DMS79 treated with DMSO at 0.1 percent for 48 hours (cell line): Measurements from ENCODE around the gene DCUN1D1.

Experiments used
- DNase-seq: peaks from one replicate; lab custom pipeline; 2025; lab: John Stamatoyannopoulos, UW

DCUN1D1 gene

GRCh38 chr3:182936239-182936917 is 44.0 kb downstream of the DCUN1D1 start:
- no peak for DNase-seq

- DNase-seq, result no peak
Measured at GRCh38 chr3:182935803-182936202, 44.5 kb downstream of the DCUN1D1 start.

GRCh38 chr3:182925944-182926337 is 54.4 kb downstream of the DCUN1D1 start:
- no peak for DNase-seq

GRCh38 chr3:182925330-182925943 is 54.9 kb downstream of the DCUN1D1 start:
- no peak for DNase-seq

GRCh38 chr3:182921665-182922355 is 58.5 kb downstream of the DCUN1D1 start:
- no peak for DNase-seq

- no peak for DNase-seq
Measured at GRCh38 chr3:182920515-182921084, 59.7 kb downstream of the DCUN1D1 start.

- no peak for DNase-seq
Measured at GRCh38 chr3:182919866-182920357, 60.4 kb downstream of the DCUN1D1 start.

- DNase-seq, result no peak
Measured at GRCh38 chr3:182917134-182917533, 63.2 kb downstream of the DCUN1D1 start.

- no peak for DNase-seq
Measured at GRCh38 chr3:182914341-182914740, 66.0 kb downstream of the DCUN1D1 start.

GRCh38 chr3:182913889-182914288 is 66.4 kb downstream of the DCUN1D1 start:
- peak; percentile 11 for DNase-seq

GRCh38 chr3:182912474-182912873 is 67.9 kb downstream of the DCUN1D1 start:
- no peak for DNase-seq

GRCh38 chr3:182911782-182912111 is 68.6 kb downstream of the DCUN1D1 start:
- DNase-seq, result no peak

GRCh38 chr3:182910936-182911781 is 69.2 kb downstream of the DCUN1D1 start:
- no peak for DNase-seq

GRCh38 chr3:182909318-182910040 is 70.9 kb downstream of the DCUN1D1 start:
- DNase-seq, result peak; percentile 8

- DNase-seq, result no peak
Measured at GRCh38 chr3:182908471-182908870, 71.9 kb downstream of the DCUN1D1 start.

- DNase-seq, result no peak
Measured at GRCh38 chr3:182906036-182906435, 74.3 kb downstream of the DCUN1D1 start.

GRCh38 chr3:182905623-182906022 is 74.7 kb downstream of the DCUN1D1 start:
- no peak for DNase-seq

GRCh38 chr3:182904164-182904563 is 76.2 kb downstream of the DCUN1D1 start:
- no peak for DNase-seq

- no peak for DNase-seq
Measured at GRCh38 chr3:182902236-182902635, 78.1 kb downstream of the DCUN1D1 start.

- DNase-seq, result no peak
Measured at GRCh38 chr3:182896553-182896952, 83.8 kb downstream of the DCUN1D1 start.

- no peak for DNase-seq
Measured at GRCh38 chr3:182895513-182896112, 84.7 kb downstream of the DCUN1D1 start.
